Iris pigment epithelial cell (primary cell): ENCODE data around the gene SLC2A11.
A peak's percentile ranks its signal among the peaks of the same experiment; 100 is the strongest.
"Not testable (repeated sequence)": the region's sequence is repeated elsewhere in the genome, so short reads cannot be mapped to it uniquely, and the experiment has no call there.

Experiments used
- DNase-seq: peaks from one replicate; pipeline ENCODE4 v3.0.0-alpha.2; 2011; ENCODE audit warnings: low read depth

Gene SLC2A11

GRCh38 chr22:23847310-23847920, 10.3 kb upstream of the SLC2A11 start:
- no peak for DNase-seq

- no peak for DNase-seq
Measured at GRCh38 chr22:23847991-23848864, 9.4 kb upstream of the SLC2A11 start.

GRCh38 chr22:23849009-23850006, 8.4 kb upstream of the SLC2A11 start:
- peak; percentile 48 for DNase-seq

GRCh38 chr22:23850136-23850611, 7.5 kb upstream of the SLC2A11 start:
- no peak for DNase-seq

- DNase-seq, result peak; percentile 45
Measured at GRCh38 chr22:23856721-23857605, 712 bp upstream of the SLC2A11 start.

- DNase-seq, result no peak
Measured at GRCh38 chr22:23858484-23858815, 775 bp downstream of the SLC2A11 start.

- DNase-seq, result no peak
Measured at GRCh38 chr22:23859201-23859600, 1.5 kb downstream of the SLC2A11 start.

GRCh38 chr22:23860187-23860586, 2.5 kb downstream of the SLC2A11 start:
- DNase-seq, result not testable (repeated sequence)

GRCh38 chr22:23862103-23862502, 4.4 kb downstream of the SLC2A11 start:
- peak; percentile 53 for DNase-seq

GRCh38 chr22:23864499-23865154, 7.0 kb downstream of the SLC2A11 start:
- not testable (repeated sequence) for DNase-seq

GRCh38 chr22:23868580-23868979, 10.9 kb downstream of the SLC2A11 start:
- DNase-seq, result no peak

GRCh38 chr22:23874871-23875270, 17.2 kb downstream of the SLC2A11 start:
- DNase-seq, result no peak

- no peak for DNase-seq
Measured at GRCh38 chr22:23875801-23876200, 18.1 kb downstream of the SLC2A11 start.

- no peak for DNase-seq
Measured at GRCh38 chr22:23877566-23877965, 19.9 kb downstream of the SLC2A11 start.

- no peak for DNase-seq
Measured at GRCh38 chr22:23878219-23878618, 20.5 kb downstream of the SLC2A11 start.

- DNase-seq, result no peak
Measured at GRCh38 chr22:23882370-23882769, 24.7 kb downstream of the SLC2A11 start.

GRCh38 chr22:23883658-23884057, 26.0 kb downstream of the SLC2A11 start:
- no peak for DNase-seq

- no peak for DNase-seq
Measured at GRCh38 chr22:23884140-23884539, 26.5 kb downstream of the SLC2A11 start.

GRCh38 chr22:23888615-23889401, 31.1 kb downstream of the SLC2A11 start:
- DNase-seq, result peak; percentile 35

- no peak for DNase-seq
Measured at GRCh38 chr22:23889620-23890019, 31.9 kb downstream of the SLC2A11 start.
